SK-N-SH treated with all-trans-retinoic acid at 6 μM for 48 hours (cell line): ENCODE measurements around the gene PRAMEF8.
"Not testable (repeated sequence)": the region's sequence is repeated elsewhere in the genome, so short reads cannot be mapped to it uniquely, and the experiment has no call there.

ENCODE experiments used
- ZC3H10 ChIP-seq: fragments of 250-450 bp; sonication (Bioruptor Pico); IDR thresholded peaks from 2 replicates; pipeline ENCODE4 v1.5.1; 2021; ENCODE audit warnings: mild to moderate bottlenecking, moderate library complexity
- ZFP30 ChIP-seq: fragments of 450-650 bp; formaldehyde crosslinking; IDR thresholded peaks from 2 replicates; pipeline ENCODE4 v1.5.0; 2022; ENCODE audit warnings: mild to moderate bottlenecking, moderate library complexity

GRCh38 chr1:13234057-13234456, 50.9 kb downstream of the PRAMEF8 start:
- not testable (repeated sequence) for TF ChIP-seq ZFP30, ZC3H10 (CRISPR knock-in tag)
